Mucosa of rectum (tissue), 2 donors: ENCODE measurements around the gene HSPA1L.
"Not testable (repeated sequence)": the region's sequence is repeated elsewhere in the genome, so short reads cannot be mapped to it uniquely, and the experiment has no call there.

Experiments used
- H3K27ac ChIP-seq, 2 donors: one replicate each; pipeline ENCODE4 v1.7.0; 2013; ENCODE audit warnings: inconsistent platforms in 2 of 2, low read depth in 2 of 2, low read length in 2 of 2
- H3K27me3 ChIP-seq, 2 donors: one replicate each; pipeline ENCODE4 v1.7.0; 2013; ENCODE audit warnings: low read length in 2 of 2; ENCODE audit not compliant: control insufficient read depth in 2 of 2, insufficient read depth in 2 of 2
- H3K36me3 ChIP-seq, 2 donors: one replicate each; pipeline ENCODE4 v1.7.0; 2013; ENCODE audit warnings: low read length in 2 of 2; ENCODE audit not compliant: control insufficient read depth in 2 of 2, insufficient read depth in 2 of 2
- H3K4me1 ChIP-seq, 2 donors: one replicate each; pipeline ENCODE4 v1.7.0; 2013; ENCODE audit warnings: low read length in 2 of 2, mild to moderate bottlenecking in 1 of 2; ENCODE audit not compliant: control insufficient read depth in 2 of 2, insufficient read depth in 2 of 2
- H3K4me3 ChIP-seq, 2 donors: one replicate each; pipeline ENCODE4 v1.7.0; 2013; ENCODE audit warnings: low read length in 2 of 2
- H3K9ac ChIP-seq, 2 donors: one replicate each; pipeline ENCODE4 v1.7.0; 2013; ENCODE audit warnings: low read length in 2 of 2, low read depth in 1 of 2, mild to moderate bottlenecking in 1 of 2
- H3K9me3 ChIP-seq, 2 donors: one replicate each; pipeline ENCODE4 v1.7.0; 2013; ENCODE audit warnings: low read length in 2 of 2; ENCODE audit not compliant: control insufficient read depth in 2 of 2
- donor health status: healthy.
- donor health status: Normal muscosa, but diverticular disease.

The HSPA1L gene

GRCh38 chr6:31814677-31815024, 432 bp downstream of the HSPA1L start:
- H3K9ac ChIP-seq, result peak overlapping the region; percentile 80 to 83
- H3K4me3 ChIP-seq, result peak overlapping the region; percentile 76 to 84
- peaks cover 13 to 23% of the 10 kb centered on the region in 2 donors for H3K4me1 ChIP-seq
- peaks cover 0 to 2% of the 10 kb centered on the region in 2 donors for H3K36me3 ChIP-seq
- no peaks in the 10 kb centered on the region for H3K27me3 ChIP-seq
- peak overlapping the region; percentile 97 to 99 for H3K27ac ChIP-seq
- no peaks in the 10 kb centered on the region for H3K9me3 ChIP-seq

GRCh38 chr6:31813465-31813849, 1.6 kb downstream of the HSPA1L start:
- Histone ChIP-seq H3K9me3 (no peaks in the 10 kb centered on the region), H3K27me3 (no peaks in the 10 kb centered on the region), H3K4me1 (peaks cover 7 to 16% of the 10 kb centered on the region in 2 donors), H3K9ac (peak overlapping the region; percentile 63 to 78), H3K36me3 (peaks cover 0 to 2% of the 10 kb centered on the region in 2 donors), H3K27ac (peak overlapping the region; percentile 94 to 97), H3K4me3 (peak overlapping the region; percentile 58 to 76)

- H3K27me3 ChIP-seq, result no peaks in the 10 kb centered on the region
- no peak overlapping the region for H3K27ac ChIP-seq
- H3K36me3 ChIP-seq, result peaks cover 0 to 2% of the 10 kb centered on the region in 2 donors
- H3K4me3 ChIP-seq, result no peak overlapping the region
- peaks cover 4 to 12% of the 10 kb centered on the region in 2 donors for H3K4me1 ChIP-seq
- no peak overlapping the region for H3K9ac ChIP-seq
- H3K9me3 ChIP-seq, result no peaks in the 10 kb centered on the region
Measured at GRCh38 chr6:31811645-31812044, 3.4 kb downstream of the HSPA1L start.

GRCh38 chr6:31808599-31808998, 6.5 kb downstream of the HSPA1L start:
- not testable (repeated sequence) for H3K27ac ChIP-seq, H3K9me3 ChIP-seq, H3K36me3 ChIP-seq, H3K27me3 ChIP-seq, H3K4me3 ChIP-seq, H3K9ac ChIP-seq
- H3K4me1 ChIP-seq, result peaks cover 8 to 12% of the 10 kb centered on the region in 2 donors

- Histone ChIP-seq H3K9ac (peak within 1 kb of the TSS; percentile 83 to 88), H3K4me1 (peaks cover 8 to 12% of the 10 kb centered on the region in 2 donors), H3K36me3 (peaks cover 2 to 4% of the 10 kb centered on the region in 2 donors), H3K4me3 (peak within 1 kb of the TSS; percentile 82 to 87), H3K27ac (peak within 1 kb of the TSS; percentile 92 to 97), H3K9me3 (no peaks in the 10 kb centered on the region), H3K27me3 (no peaks in the 10 kb centered on the region)
Measured at GRCh38 chr6:31806470-31807272, 8.4 kb downstream of the HSPA1L start, which contains the start of gene LSM2. Gene LSM2 (minus strand): TSS chr6:31806966. CDS start chr6:31806757, 209 bp downstream.

GRCh38 chr6:31805939-31806469, 9.1 kb downstream of the HSPA1L start:
- H3K9me3 ChIP-seq, result no peaks in the 10 kb centered on the region
- H3K9ac ChIP-seq, result peak overlapping the region; percentile 83 to 88
- H3K27me3 ChIP-seq, result no peaks in the 10 kb centered on the region
- H3K27ac ChIP-seq, result peak overlapping the region; percentile 92 to 97
- peaks cover 0 to 4% of the 10 kb centered on the region in 2 donors for H3K36me3 ChIP-seq
- H3K4me1 ChIP-seq, result peaks cover 8 to 12% of the 10 kb centered on the region in 2 donors
- peak overlapping the region; percentile 82 to 87 for H3K4me3 ChIP-seq

- not testable (repeated sequence) for H3K27ac ChIP-seq, H3K9me3 ChIP-seq, H3K4me1 ChIP-seq, H3K36me3 ChIP-seq, H3K27me3 ChIP-seq, H3K4me3 ChIP-seq, H3K9ac ChIP-seq
Measured at GRCh38 chr6:31801031-31801927, 13.8 kb downstream of the HSPA1L start.

GRCh38 chr6:31799781-31800180, 15.3 kb downstream of the HSPA1L start:
- Histone ChIP-seq H3K27me3 (no peaks in the 10 kb centered on the region), H3K9ac (no peak overlapping the region), H3K36me3 (peaks cover 4 to 10% of the 10 kb centered on the region in 2 donors), H3K9me3 (no peaks in the 10 kb centered on the region), H3K27ac (no peak overlapping the region), H3K4me3 (no peak overlapping the region), H3K4me1 (peaks cover 6 to 8% of the 10 kb centered on the region in 2 donors)

GRCh38 chr6:31797588-31797987, 17.5 kb downstream of the HSPA1L start:
- no peaks in the 10 kb centered on the region for H3K27me3 ChIP-seq
- peaks cover 10 to 13% of the 10 kb centered on the region in 2 donors for H3K4me1 ChIP-seq
- H3K36me3 ChIP-seq, result peaks cover 0 to 10% of the 10 kb centered on the region in 2 donors
- H3K9me3 ChIP-seq, result no peaks in the 10 kb centered on the region
- H3K4me3 ChIP-seq, result no peak overlapping the region
- H3K9ac ChIP-seq, result no peak overlapping the region
- H3K27ac ChIP-seq, result no peak overlapping the region

GRCh38 chr6:31796993-31797385, 18.1 kb downstream of the HSPA1L start:
- H3K4me1 ChIP-seq, result peaks cover 10 to 13% of the 10 kb centered on the region in 2 donors
- no peak overlapping the region for H3K27ac ChIP-seq
- peaks cover 0 to 10% of the 10 kb centered on the region in 2 donors for H3K36me3 ChIP-seq
- no peaks in the 10 kb centered on the region for H3K9me3 ChIP-seq
- no peaks in the 10 kb centered on the region for H3K27me3 ChIP-seq
- H3K9ac ChIP-seq, result no peak overlapping the region
- no peak overlapping the region for H3K4me3 ChIP-seq
